Stimulated activated CD8-positive, alpha-beta memory T cell treated with anti-CD3 and anti-CD28 coated beads, Interleukin-15, amount 100 ng/mL, for 24 hours (primary cell): ENCODE data around the gene LCP2.
"Not testable (repeated sequence)": the region's sequence is repeated elsewhere in the genome, so short reads cannot be mapped to it uniquely, and the experiment has no call there.

ENCODE experiments used
- DNase-seq: peaks from one replicate; pipeline ENCODE4 v3.0.0-alpha.2; 2020; ENCODE audit warnings: low read depth

Gene LCP2

DNA sequence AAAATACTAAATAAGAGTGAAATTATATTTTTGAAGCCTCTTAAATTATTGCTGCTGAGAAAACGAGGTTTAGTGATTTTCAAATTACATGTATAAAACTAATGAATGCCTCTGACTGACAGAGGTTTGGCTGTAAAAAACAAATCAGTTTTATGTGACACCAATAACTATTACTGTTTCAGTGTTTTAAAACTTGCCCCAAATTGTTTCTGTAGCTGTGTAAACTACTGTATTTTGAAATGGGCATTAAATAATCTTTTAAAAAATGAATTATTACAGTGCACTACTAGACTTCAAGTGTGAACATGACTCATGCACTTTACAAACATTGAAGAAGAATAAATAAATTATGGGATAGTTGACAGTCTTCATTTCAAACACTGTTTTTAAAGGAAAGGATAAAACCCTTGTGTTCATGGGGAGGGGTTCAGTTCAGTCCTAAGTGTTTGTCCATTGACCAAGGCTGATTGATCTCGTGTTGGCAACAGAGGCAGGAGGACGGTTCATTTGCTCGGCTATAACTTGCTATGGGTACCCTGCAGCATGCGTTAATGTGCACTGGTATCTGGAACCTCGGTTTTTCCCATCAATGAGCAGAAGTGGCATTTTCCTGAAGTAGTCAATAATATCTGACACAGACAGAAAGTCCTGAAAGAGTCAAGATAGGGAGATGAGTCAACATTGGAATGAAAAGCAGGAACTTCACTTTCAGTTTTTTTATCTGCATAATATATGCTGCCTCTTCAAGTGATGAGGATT, 49.2 kb downstream of the LCP2 start:
- no peak for DNase-seq

DNA sequence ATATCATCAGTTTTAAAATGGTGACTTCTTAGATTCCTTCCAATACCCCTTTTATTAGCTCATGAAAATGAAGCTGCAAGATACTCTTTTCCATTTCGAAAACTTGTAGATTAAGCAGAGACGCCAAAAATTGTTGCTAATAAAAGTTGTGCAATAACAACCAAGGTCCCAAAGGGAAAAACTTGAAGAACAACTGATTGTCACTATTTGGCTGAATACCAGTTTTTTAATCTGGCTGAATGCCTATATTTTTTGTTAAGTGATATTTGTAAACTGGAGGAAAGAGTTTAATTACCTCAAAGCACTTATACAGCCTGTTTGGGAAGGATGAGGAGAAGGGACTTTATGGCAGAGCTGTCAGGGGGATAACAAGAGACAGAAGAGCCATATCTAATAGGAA, 50.2 kb downstream of the LCP2 start:
- DNase-seq, result no peak

DNA sequence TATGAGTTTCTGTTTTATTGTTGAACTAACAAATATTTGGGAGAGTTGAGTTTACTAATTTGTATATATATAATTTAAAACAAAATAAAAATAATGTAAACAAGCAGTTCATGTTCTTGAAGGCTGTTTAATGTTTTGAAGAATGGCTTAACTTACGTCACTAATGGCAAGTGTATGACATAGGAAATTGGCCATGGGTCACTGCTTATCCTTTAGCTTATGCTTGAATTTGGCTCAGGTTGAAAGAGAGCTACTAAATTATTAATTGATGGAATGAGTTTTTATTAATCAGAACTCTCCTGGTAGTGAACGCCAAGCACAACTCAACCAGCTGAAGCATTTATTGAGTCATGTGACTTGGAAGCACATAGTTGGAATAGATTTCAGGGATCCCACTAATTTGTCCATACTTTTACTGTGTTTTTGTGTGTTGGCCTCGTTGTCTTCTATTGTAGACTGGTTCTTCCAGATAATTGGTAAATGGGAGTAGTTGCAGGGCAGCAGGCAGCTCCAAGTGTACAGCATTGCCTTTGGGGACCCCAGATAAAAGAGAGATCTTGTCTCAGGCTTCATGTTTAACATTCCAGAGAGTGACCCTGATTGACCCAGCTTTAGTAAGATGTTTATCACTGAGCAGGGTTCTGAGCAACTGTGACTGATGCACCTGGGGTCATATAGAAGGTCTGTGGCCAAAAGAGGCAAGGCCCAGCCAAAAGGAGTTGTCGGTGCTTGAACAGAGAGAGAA, 51.3 kb downstream of the LCP2 start:
- no peak for DNase-seq

DNA sequence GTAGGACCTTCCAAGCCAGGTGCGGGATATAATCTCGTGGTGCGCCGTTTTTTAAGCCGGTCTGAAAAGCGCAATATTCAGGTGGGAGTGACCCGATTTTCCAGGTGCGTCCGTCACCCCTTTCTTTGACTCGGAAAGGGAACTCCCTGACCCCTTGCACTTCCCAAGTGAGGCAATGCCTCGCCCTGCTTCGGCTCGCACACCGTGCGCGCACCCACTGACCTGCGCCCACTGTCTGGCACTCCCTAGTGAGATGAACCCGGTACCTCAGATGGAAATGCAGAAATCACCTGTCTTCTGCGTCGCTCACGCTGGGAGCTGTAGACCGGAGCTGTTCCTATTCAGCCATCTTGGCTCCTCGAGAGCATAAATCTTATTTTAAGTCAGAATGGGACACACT, 52.1 kb downstream of the LCP2 start:
- not testable (repeated sequence) for DNase-seq

DNA sequence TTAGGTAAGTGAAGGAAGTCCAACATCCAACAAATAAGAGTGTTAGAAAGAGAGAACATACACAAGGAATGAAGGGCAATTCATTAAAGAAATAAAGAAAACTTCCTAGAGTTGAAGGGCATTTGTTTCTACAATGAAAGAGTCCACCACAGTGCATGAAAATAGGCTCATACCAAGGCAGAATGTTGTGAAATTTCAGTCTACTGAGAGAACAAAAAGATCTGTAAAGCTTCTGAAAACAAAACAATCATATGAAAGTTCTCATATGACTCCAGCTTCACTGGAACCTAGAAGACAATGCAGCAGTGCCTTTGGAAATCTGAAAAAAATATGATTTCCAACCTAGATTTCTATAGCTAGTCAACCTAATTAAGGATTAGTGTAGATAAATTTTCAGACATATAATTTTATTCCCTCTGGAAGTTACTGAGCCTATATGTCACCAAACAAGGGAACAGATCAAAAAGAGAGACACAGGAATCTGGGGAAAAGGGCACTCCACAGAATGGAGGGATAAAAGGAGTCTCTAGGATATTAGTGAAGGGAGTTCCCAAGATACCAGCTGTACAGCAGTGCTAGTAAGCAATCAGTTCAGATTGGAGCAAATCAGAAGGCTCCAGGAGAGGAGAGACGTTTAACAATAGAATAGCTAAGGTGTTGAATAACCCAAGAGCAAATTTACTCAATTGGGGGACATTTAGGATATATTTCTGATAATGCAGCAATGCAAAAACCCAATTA, 59.0 kb downstream of the LCP2 start:
- no peak for DNase-seq

DNA sequence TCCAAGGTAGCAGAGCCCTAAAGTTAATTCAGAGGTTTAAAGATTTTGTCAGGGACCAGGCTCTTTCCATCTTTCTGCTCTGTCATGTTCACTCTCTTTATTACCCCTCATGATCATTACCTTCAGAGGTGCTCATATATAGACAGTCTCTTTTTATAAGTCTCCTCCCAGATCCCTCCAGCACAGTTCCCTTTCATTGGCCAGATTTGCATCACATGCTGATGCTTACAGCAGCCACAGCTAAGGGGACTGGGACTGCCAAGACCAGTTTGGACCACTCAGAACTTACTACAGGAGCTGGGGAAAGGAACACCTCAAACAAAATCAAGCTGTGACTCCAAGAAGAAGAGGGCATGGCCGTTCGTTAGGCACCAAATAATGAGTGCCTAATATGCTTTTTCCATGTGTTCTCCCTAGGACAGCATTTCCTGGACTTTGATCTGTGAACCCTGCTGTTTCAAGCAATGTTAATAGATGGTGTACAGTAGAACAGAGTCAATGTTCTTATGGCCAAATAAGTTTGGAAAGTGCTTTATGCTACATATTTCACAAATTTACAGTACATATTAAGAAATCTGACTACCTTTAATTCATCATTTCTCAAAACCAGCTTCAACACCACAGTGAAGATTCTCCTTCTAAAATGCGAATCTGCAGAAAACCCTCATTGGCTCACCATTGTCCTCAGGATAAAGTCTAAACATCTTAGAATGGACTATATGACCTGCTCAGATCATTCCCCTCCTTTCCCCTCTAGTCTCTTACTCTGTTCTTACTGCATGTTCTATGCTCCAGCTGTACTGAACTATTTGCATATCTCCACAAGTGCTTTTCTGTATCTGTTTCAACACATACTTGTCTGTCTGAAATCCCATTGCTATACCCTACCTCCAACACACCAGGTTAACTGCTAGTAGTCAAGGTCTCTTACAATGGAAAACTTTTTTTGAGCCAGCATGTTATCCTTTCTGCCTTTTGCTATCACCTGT, 61.4 kb downstream of the LCP2 start:
- no peak for DNase-seq

DNA sequence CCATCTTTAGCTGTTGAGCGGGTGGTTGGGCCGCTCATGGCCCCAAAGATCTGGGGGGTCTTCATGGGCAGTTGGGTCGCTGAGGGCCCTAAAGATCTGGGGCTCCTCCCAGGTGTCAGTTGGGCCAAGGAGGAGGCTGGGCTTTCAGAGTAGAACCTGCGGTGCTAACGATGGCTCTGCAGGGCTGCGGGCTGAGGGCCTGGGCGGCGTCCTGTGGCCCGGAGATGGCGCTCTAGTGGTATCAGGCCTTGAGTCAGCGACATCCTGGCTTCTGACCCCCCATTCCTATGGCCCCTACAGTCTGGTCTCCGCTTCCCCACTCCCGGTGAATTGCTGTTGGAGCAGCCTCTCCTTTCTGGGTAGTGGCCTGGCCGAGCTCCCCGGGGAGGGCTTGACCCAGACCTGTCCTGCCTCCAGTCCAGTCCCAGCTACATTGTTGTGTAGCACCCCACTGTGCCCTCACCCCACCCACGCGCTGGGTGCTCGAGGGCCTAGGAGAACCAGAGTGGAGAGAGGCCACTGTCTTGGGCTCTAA, 64.2 kb downstream of the LCP2 start:
- DNase-seq, result no peak

DNA sequence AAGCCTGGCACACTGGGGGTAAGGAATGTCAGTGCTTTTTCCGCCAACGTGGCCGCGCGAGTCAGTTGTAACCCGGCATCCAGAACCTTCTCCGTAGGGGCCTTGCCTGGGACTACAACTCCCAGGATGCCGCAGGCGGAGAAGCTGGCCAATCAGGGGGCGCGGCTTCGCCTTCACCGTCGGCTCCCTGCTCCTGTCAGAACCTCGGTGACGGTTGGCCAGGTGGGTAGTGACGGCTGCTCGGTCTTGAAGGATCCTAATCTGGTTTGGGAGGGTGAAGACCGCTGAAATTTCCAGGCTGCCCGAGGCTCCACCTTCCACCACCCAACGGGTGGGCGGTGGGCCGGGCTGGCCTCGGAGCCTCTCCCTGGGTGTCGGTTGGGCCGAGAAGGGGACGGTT, 64.8 kb downstream of the LCP2 start, which contains the start of gene C5orf58:
TSS of gene C5orf58 (plus strand) at position 200 of the 400 bp plus-strand sequence. CDS start 1,992 bp downstream, outside the sequence.
- DNase-seq, result no peak

DNA sequence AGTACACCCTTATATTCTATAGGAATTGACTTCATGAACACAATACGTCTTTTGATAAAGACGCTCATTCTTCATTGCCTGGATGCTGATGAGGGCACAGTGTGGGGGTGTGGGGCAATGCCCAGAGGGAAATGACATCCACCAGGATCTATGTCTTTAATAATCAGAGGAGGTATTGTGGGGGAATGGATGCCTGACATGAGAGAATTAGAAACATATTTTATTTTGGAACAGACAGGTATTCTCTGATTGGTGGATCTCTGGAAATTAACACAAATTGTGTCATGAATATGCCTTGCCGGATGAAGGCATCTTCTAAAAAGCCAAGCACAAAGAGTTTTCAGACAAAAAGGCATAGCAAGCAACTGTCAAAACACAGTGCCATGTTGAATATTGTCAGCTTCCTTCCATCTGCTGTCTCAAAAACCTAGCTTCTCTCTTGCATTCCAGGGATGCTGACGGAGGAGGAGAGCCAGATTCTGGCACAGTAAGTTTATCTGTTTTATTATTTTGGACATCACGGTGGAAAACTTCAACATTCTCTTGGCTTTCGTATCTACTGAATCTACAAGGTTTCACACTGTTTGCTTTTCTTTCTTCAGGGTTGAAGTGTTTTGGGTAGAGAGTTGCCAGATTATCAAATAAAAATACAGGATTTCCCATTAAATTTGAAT, 68.7 kb downstream of the LCP2 start:
- DNase-seq, result no peak

DNA sequence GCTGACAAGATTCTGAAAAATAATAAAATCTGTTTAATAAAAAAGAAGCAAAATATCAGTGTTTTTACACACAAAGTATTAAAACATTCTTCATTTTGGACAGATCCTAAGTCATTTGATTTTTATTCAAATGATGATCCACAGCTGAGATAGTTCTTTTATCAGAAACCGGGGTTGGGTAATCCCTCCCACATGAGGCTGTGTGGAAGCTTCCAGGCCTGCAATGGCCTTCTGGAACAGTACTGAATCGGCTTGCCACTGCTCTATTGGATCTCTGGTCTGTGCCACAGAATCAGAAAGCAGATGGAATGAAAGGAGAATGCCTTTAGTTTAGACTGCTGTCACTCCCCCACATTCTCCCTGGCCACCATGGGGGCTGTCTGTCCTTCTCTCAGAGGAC, 70.9 kb downstream of the LCP2 start:
- no peak for DNase-seq

DNA sequence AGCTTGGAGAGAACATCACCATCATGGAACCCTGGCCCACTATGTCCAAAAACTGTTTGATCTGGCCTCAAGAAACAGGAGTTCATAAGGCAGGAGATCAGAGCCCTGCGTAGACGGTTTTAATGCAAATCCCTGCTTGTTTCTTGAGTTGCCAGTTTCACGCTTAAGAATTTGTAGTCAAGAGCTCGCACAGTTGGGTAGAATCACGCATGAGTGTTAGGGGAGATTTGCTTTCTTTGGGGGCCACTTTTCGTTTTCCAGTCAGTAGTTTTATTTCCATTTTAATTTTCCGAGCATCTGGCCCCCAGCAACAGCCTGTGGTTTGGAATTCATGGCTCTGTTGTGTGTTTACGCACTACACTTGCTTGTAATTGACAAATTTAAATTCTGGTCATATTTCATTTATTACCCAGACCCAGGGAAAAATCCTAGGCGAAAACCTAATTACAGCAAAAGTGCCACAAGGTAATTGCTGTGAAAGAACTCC, 71.4 kb downstream of the LCP2 start:
- DNase-seq, result no peak

DNA sequence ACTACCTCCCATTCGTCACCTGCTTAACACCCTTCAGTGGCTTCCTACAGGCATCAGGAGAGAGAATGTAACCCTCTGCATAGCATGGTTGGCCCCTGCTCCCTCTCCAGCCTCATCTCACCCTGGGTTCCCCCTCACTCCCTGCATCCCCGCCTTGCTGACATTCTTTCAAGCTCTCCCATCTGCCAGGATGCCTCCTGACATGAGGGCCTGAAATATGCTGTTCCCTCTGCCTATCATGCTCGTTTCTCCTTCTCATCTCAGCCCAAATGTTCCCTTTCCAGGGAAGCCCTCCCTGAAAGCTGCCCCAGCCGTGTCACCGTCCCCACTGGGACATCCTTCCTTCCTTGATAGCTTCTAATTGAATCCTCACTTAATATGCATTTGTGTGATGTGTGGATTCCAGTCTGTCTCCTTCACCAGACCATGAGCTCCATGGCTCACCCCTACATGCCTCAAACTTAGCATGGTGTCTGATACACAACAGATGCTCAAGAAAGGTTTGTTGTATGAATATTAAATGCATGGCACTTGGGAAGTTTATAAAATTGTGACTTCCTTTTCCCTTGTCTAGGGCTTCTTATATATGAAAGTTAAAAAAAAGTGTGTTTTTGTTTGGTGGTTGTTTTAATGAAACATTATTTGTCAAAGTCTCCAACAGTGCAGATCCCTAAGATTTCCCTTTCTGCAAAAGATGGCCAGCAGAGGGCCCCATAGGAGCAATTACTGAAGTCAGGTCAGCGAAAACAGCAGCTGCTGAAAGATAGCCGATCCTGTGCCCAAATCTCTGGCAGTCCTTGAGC, 72.0 kb downstream of the LCP2 start:
- DNase-seq, result peak; percentile 47

DNA sequence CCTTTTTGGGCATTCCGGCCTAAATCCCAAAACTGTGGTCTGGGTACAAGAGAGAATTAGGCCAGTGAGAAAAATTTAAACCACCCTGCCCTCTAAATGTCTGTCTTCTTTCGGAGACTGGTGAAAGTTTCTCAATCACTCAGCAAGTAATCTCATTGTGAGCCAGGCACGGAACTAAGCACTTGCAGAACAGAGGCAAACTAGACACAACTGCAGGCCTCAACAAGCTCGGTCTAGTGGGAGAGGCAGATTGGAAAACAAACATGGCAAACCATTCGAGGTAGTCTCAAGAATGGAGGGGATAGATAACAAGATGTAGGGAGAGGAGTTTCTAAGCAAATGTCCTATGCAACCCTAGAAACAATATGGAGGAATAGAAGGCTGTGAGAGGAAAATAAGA, 73.7 kb downstream of the LCP2 start:
- no peak for DNase-seq

DNA sequence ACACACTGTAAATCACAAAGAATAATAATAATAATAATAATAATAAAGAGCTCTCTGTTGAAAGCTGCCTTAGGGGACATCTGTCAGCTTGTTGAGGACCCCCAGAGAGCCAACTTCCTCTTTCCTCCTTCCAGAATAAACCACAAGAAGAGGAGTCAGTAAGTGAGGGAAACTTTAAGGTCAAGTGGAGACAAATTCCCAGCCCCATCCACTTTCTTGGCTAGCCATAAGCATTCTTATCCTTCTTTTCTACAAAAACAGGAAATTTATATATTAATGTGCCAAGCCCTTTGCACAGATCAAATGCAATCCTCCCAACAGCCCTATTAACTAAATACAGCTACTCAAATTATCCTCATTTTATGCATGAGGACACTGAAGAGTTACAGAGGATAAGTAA, 74.2 kb downstream of the LCP2 start:
- DNase-seq, result no peak

DNA sequence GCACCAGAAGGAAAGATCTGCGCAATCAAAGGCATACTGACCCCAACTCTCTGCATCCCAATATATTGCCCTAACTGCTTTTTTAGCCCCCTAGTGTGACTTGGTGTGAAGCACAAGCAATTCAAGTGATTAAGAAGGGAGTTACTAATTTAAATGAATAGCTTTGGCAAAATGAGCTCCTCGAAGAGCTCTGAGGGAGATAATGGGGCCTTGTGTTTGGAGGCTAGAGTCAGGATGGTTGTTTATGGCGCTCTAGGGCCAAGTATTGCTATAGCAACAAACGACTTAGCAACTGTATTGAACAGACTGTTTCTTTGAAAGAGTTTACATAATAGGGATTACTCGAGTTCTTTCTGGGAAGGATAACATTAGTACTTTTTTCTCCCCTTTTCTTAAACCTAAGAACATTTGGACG, 76.2 kb downstream of the LCP2 start:
- DNase-seq, result no peak

DNA sequence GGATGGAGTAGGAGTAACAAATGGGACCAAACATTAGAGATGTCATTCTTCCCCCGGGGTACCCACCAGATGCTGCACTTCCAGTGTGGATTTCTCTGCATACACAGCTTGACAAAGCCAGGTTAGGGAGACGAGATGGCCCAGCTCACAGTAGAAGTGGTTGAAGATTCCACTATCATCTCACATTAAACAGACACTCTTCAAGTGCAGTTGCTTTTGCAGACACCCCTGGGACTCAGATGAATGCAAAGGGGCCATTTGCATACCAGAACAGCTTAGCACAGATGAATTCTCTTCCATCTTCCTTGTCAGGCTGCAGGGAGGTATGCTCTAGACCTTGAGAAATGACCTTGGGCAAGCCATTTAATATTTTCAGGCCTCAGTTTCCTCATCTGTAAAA, 77.4 kb downstream of the LCP2 start:
- no peak for DNase-seq

DNA sequence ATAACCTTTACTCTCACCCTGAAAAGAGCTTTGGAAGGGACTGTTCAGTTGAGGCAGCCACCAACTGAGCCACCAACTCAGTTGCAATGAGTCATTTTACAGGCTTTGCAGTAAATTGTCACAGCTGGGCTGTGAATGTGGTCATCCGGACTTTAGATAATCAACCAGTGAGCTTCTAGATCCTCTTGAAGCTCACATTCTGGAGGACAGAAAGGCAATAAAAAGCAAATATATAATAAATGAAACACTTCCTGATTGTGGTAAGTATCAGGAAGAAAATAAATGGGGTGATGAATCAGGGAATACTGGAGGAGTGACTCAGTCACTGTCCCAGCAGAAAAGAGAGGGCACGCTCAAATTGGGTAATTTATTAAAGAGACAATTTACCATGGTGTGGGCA, 78.0 kb downstream of the LCP2 start:
- no peak for DNase-seq

DNA sequence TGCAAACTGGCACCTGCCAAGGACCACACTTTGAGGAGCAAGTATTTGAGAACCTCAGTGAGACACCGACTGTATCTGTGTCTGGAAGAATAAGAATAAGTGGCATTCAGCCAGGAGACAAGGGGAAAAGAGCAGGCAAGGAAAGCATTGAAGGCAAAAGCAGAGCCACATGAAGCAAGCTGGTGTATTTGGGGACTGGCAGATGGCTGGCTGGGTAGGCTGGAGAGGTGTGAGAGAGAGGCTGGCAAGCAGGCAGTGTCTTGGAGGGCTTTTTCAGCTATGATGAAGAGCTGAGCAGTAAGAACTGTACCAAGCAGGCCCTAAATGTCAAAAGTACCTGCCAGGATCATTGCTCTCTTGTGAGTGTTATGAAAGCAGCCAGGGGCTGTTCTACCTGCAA, 78.9 kb downstream of the LCP2 start:
- no peak for DNase-seq

DNA sequence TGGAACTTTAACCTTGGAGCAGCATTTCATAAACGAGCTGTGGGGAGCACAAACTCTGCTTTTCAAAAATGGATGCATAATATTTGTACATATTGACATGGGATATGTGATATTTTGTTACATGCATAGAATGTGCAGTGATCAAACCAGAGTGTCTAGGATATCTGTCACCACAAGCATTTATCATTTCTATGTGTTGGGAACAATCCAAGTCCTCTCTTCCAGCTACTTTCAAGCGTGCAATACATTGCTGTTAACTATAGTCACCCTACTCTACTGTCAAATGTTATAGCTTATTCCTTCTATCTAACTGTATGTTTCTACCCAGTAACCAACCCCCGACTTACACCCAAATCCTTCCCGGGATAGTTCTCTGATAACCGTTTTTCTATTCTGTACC, 79.7 kb downstream of the LCP2 start:
- DNase-seq, result no peak
